ENCODE results near the gene SLC13A3.
"Not testable (repeated sequence)": the region's sequence is repeated elsewhere in the genome, so short reads cannot be mapped to it uniquely, and the experiment has no call there.

Gene SLC13A3

DNA sequence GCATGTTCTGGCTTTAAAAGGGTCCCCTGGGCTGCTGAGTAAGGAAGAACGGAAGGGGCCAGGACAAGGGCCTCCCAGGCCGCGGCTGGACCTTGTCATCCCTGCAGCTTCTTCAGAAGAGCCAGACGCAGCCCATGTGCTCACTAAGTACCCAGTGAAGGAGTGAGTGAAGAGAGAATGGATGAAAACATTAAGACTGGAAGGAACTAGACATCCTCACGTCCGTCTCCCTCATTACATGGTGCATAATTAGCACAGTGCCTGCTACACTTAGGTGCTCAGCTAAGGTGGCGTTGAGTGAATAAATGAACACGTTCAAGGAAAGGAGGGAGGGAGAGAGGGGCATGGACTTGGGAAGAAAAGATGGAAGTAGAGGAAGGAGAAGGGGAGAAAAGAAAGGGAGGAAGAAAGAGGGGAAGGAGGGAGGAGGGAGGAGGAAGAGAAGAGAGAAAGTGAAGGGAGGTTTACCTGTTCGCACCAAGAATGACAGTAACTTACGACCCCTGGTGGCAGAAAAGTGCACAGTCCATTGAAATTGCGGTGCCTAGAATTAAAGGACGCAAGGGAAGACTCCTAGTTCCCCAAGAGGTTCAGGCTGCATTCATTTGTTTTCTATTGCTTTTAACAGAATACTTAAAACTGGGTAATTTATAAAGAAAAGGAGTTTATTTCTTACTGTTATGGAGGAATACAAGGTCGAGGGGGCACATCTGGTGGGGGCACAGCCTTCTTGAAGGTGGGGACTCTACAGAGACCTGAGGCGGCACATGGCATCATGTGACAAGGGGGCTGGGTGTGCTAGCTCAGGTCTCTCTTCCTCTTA lies 30.0 kb upstream of the SLC13A3 start:
- DNase-seq (ENCODE audit: low read depth) = peak; percentile 50

DNA sequence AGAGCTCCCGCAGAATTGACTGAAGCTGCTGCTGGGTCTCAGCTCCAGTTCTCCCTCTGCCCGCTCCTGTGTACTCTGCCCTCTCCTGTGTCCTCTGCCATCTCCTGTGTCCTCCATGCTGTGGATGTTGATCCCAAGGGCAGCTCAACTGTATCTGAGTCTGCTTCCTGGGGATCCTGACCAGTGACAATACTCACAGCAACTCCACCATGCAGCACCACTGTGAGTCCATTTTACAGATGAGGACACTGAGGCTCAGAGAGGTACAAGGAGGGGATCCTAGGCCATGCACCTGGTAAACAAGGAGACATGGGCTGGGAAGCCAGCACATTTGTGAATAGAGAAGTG lies 29.4 kb upstream of the SLC13A3 start:
- no peak for DNase-seq (ENCODE audit: low read depth)

- no peak for DNase-seq (ENCODE audit: low read depth)
These were observed 27.3 kb upstream of the SLC13A3 start for GRCh38 chr20:46678516-46678915.

- DNase-seq (ENCODE audit: low read depth) = no peak
These were observed 26.3 kb upstream of the SLC13A3 start for GRCh38 chr20:46677608-46678007.

DNA sequence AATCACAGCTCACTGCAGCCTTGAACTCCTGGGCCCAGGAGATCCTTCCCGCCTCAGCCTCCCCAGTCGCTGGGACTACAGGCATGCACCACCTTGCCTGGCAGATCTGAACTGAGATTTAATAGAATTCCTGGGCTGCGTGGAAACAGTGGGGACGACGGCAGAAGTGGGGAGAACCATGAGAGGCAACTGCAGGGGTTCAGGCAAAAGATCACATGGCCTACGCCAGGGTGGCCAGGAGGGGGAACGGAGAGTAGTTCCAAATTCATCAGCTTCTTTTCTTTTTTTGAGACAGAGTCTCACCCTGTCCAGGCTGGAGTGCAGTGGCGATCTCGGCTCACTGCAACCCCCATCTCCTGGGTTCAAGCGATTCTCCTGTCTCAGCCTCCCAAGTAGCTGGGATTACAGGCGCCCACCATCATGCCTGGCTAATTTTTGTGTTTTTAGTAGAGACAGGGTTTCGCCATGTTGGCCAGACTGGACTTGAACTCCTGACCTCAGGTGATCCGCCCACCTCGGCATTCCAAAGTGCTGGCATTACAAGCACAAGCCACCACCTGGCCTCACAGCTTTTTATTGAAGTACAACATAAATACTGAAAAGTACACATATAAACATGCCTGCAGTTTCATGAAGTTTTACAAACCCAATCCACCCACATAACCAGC lies 25.5 kb upstream of the SLC13A3 start:
- not testable (repeated sequence) for DNase-seq (ENCODE audit: low read depth)

DNA sequence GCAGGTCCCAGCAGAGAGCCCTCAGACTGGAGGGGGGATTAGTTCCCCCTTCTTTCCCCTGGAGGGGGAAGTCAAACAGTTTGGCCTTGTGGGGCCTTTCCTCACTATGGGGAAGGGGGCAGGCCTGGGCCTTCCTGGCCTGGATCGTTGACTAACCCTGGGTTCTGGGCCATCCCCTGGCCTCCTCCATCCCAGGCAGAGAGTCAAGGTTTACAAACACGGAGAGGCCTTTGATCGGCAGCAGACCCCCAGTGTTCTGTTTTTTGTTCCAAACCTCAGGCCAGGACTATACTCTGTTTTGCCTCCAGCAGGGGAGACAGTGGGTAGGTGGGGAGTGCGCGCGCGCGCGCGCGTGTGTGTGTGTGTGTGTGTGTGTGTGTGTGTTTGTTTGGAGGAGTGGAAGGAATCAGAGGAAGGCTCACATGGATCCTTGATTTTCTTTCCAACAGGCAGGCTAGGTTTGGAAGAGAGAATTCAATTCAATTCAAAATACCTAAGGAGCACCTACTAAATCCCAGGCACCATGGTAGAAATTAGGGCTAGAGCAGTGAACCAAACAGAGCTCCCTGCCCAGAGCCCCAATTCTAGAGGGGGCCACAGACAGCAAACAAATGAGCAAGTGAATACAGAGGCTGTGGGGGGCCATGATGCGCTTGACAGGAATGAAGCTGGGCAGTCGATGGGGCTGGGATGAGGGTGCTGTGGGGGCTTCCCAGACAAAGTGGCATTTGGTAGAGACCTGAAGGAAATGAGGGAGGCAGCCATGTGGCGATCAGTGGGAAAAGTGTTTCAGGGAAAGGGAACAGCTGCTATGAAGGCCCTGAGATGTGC lies 23.2 kb upstream of the SLC13A3 start:
- no peak for DNase-seq (ENCODE audit: low read depth)

DNA sequence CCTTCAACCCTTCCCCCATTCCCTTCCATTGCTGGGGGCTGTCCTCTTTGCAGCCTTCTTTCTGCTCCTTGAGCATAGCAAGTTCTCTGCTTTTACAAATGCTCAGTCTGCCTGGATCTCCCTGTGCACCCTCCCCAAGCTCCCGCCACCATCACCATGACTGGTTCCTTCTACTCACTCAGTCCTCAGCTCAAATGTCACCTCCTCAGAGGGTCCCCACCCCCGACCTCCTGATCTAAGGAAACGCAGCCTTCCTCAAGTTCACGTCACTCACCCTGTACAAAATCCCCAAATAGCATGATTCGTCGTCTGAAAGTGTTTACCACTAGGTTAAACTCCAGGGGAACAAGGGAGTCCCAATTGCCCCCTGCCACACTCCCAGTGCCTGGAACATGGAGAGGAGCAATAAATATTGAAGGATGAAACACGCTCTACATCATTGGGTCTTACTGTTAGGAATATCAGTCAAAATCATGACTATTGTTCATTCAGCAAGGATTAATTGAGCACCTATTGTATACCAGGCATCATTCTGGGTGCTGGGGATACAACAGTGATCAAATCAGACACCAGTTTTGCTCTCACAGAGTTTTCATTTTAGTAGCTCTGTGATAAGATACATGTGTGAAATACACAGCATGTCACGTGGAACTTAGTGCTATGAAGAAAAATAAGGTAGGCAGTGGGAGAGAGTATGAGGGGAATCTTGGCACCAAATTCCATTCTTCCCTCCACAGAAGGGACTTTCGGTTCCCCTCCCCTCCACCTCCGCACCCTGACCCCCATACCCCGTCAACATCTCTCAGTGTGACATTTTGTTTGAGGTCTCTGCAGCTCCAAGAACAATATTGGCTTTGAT lies 22.4 kb upstream of the SLC13A3 start:
- DNase-seq (ENCODE audit: low read depth) = no peak

DNA sequence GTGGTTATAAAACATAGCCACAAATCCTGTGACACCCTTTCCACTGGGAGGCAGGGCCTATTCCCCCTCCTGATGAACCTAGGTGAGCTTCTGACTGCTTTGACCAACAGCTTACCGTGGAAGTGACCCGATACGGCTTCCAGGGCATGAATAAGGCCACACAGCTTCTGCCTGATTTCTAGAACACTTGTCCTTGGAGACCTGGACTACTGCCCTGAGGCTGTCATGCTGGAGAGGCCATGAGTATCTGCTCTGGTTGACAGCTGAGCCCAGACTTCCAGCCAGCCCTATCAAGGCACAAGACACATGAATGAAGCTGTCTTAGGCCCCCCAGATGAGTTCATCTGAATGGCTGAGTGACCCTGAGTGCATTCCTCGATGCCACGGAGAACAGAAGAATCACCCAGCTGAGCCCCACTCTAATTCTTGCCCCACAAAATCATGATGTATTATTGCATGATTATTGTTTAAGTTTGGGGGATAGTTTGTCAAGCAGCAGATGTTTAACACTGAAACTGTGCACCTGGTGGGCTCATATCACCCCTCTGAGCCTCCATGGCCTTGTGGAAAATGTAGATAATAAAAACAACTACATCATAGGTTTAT lies 21.4 kb upstream of the SLC13A3 start:
- DNase-seq (ENCODE audit: low read depth) = no peak

DNA sequence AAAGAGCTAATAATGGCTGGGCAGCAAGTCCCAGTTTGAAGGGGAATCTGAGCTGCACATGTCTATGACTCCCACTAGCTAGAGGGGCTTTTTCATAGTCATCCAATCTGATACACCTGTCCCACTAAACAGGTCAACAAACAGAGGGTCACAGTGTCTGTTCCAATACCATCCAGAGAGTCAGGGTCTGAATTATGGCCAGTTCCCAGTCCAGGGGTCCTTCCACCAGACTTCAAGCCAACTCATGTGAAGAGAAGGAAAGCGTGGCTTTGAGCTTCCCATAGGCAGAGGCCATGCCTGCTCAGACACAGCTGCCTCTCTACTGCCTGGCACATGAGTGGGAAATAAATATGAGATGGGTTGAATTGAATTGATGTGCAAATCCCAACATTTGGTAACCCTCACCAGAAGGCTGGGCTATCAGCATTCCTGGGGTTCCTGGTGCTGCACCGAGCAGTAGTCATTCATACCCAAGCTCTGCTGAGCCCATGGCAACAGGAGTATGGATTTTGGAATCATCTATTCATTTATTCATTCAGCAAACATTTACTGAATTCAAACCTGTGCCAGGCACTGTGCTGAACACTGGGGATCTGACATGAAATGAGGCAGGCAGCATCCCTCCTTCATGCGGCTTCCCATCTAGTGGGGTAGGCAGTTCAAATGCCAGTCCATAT lies 20.7 kb upstream of the SLC13A3 start:
- DNase-seq (ENCODE audit: low read depth) = no peak

GRCh38 chr20:46670585-46671584 lies 19.6 kb upstream of the SLC13A3 start:
- no peak for DNase-seq (ENCODE audit: low read depth)

DNA sequence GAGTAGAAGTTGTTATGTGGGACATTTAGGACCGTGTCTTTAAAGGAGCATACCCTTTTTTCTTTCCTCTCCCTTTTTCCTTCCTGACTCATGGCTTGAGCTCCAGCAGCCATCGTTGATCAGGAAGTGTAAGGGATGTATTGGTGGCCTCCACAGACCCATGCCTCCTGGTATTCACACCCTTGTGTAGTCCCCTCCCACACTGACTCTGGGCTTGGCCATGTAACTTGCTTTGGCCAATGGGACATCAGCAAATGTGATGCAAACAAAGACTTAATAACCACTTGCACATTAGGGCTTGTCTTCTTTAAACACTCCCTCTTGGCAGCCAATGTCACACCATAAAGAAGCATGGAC lies 18.9 kb upstream of the SLC13A3 start:
- DNase-seq (ENCODE audit: low read depth) = no peak

DNA sequence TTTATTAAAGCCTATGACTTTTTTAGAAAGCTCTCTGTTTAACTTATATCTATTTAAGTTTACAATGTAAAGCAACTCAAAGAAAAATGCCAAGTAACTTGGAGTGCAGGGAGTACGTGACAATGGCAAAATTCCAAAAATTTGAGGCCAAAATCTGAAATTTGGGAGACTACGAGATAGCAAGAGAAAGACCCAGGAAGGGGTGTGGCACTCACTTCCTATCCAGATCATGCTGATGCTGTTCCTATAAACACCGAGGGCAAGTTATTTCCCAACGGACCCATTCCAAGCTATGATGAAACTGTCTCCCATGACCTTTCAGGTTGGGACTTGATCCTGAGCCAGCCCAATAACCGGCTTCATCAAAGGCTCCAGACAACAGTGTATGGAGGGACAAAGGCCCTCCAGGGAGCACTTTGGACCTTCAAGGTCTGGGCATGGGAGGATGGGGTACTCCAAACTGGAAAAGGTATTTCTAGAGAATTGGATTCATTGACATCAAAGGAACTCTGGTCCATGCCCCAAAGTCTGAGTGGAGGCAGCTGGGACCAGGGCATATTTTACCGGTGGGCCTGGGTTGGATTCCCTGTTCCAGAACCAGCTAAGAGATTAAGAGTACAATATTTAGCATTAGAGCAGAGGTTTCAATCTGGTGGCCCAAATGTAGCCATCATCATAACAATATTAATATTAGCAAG lies 15.7 kb upstream of the SLC13A3 start:
- no peak for DNase-seq (ENCODE audit: low read depth)

- no peak for DNase-seq (ENCODE audit: low read depth)
These were observed 15.0 kb upstream of the SLC13A3 start for GRCh38 chr20:46666306-46666705.

GRCh38 chr20:46665602-46666001 lies 14.3 kb upstream of the SLC13A3 start:
- DNase-seq (ENCODE audit: low read depth) = no peak

DNA sequence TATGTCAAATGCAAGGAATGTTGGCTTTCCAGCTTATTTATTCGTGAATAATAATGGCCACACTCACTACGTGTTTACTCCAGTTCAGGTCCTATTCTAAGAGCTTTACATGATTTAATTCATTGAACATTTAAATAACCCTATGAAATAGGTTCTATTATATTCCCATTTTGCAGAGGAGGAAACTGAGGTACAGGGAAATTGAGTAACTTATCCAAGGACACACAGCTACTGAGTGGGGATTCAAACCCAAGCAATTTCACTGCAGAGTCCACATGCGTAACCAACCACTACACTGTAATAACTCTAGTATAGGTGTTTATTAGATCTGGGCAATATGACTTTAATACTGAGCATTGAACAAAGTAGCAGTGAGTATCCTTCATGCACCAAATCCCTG lies 12.3 kb upstream of the SLC13A3 start:
- DNase-seq (ENCODE audit: low read depth) = no peak

DNA sequence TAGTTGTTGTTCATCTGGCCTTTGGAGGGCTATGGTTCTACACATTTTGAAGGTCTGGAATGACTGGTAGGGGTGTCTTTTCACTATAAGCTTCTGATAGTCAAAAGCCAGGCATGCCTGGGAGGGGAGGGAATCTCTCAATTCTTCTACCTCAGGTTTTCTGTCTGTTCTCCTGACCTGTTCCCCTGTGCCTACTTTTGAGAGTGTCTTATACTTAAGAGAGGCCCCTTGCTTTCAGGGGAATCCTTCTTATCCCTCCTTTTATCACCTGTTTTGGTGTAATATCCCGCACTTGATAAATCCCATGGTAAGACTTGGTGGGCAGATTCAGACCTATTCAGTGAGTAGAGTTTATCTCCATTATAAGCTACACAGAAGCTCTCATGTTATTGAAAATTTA lies 10.4 kb upstream of the SLC13A3 start:
- no peak for DNase-seq (ENCODE audit: low read depth)

DNA sequence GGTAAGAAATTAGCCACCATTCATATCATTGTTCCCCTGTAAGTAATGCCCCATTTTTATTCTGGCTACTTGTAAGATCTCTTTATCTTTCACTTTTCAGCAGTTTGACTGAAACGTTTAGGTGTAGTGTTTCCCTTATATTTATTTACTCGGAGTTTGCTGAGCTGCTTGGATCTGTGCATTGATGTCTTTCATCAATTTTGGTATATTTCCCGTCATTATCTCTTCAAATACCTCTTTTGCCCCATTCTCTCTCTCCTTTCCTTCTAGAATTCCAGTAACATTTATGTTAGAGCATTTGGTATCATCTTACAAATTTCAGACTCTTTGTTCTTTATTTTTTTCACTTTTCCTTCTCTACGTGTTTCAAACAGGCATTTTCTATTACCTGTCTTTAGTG lies 9.2 kb upstream of the SLC13A3 start:
- no peak for DNase-seq (ENCODE audit: low read depth)

DNA sequence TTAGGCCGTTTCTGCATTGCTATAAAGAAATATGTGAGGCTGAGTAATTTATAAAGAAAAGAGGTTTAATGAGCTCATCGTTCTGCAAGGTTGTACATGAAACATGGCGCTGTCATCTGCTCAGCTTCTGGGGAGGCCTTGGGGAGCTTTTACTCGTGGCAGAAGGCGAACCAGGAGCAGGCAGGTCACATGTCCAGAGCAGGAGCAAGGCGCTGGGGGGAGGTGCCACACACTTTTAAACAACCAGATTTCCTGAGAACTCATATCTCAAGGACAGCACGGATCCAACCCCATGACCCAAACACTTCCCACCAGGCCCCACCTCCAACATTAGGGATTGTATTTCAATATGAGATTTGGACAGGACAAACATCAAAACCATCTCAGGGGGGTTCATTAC lies 6.4 kb upstream of the SLC13A3 start:
- DNase-seq (ENCODE audit: low read depth) = no peak

- no peak for DNase-seq (ENCODE audit: low read depth)
These were observed 5.9 kb upstream of the SLC13A3 start for GRCh38 chr20:46657137-46657536.
